GM23338 (cell line): ENCODE data around the gene DPH1.
A peak's percentile ranks its signal among the peaks of the same experiment; 100 is the strongest.

ENCODE experiments used
- CREB1 ChIP-seq: fragments of 250-450 bp; sonication (Bioruptor Pico); IDR thresholded peaks from 2 replicates; pipeline ENCODE4 v1.5.0; 2020; ENCODE audit warnings: low read depth, mild to moderate bottlenecking, moderate library complexity
- EZH2 ChIP-seq: fragments of 200-600 bp; sonication (generic); IDR thresholded peaks from one replicate; pipeline ENCODE4 v1.8.0; 2017; ENCODE audit warnings: antibody characterized with exemption, mild to moderate bottlenecking, low read depth; ENCODE audit not compliant: unreplicated experiment
- EZH2phosphoT487 ChIP-seq: fragments of 200-600 bp; sonication (generic); IDR thresholded peaks from one replicate; pipeline ENCODE4 v1.8.1; 2018; ENCODE audit warnings: antibody characterized with exemption; ENCODE audit not compliant: unreplicated experiment
- JUNB ChIP-seq: IDR thresholded peaks from one replicate; pipeline ENCODE4 v1.6.1; 2016; ENCODE audit warnings: antibody characterized with exemption; ENCODE audit not compliant: unreplicated experiment
- NANOG ChIP-seq: IDR thresholded peaks from 2 replicates; pipeline ENCODE4 v1.6.1; 2016; ENCODE audit warnings: antibody characterized with exemption, borderline replicate concordance
- POLR2AphosphoS5 ChIP-seq: IDR thresholded peaks from 2 replicates; pipeline ENCODE4 v1.6.1; 2016; ENCODE audit warnings: antibody characterized with exemption, low read depth
- STAT1 ChIP-seq: IDR thresholded peaks from one replicate; pipeline ENCODE4 v1.6.1; 2016; ENCODE audit warnings: antibody characterized with exemption; ENCODE audit not compliant: unreplicated experiment
- ZNF114 ChIP-seq: fragments of 250-450 bp; sonication (Bioruptor Pico); IDR thresholded peaks from 2 replicates; pipeline ENCODE4 v1.5.0; 2020; ENCODE audit warnings: mild to moderate bottlenecking, moderate library complexity
- TF ChIP-seq, protein P1 (sequence below), 2 experiments: fragments of 200-600 bp in 1 of 2; sonication (generic) in 1 of 2; conservative IDR thresholded peaks; 2 replicates each; pipeline versions ENCODE4 v1.5.1 to v1.6.1; 2016 to 2017; ENCODE audit warnings: antibody characterized with exemption in 2 of 2, low read depth in 2 of 2, mild to moderate bottlenecking in 2 of 2, moderate library complexity in 1 of 2
- TF ChIP-seq, protein P2 (sequence below): IDR thresholded peaks from one replicate; pipeline ENCODE4 v1.6.1; 2018; ENCODE audit warnings: antibody characterized with exemption; ENCODE audit not compliant: unreplicated experiment
- TF ChIP-seq, protein P3 (sequence below): IDR thresholded peaks from 2 replicates; pipeline ENCODE4 v1.6.1; 2016; ENCODE audit warnings: antibody characterized with exemption
- TF ChIP-seq, protein P4 (sequence below): fragments of 250-450 bp; sonication (Bioruptor Pico); IDR thresholded peaks from 2 replicates; pipeline ENCODE4 v1.5.0; 2020; ENCODE audit warnings: mild to moderate bottlenecking, moderate library complexity

DNA sequence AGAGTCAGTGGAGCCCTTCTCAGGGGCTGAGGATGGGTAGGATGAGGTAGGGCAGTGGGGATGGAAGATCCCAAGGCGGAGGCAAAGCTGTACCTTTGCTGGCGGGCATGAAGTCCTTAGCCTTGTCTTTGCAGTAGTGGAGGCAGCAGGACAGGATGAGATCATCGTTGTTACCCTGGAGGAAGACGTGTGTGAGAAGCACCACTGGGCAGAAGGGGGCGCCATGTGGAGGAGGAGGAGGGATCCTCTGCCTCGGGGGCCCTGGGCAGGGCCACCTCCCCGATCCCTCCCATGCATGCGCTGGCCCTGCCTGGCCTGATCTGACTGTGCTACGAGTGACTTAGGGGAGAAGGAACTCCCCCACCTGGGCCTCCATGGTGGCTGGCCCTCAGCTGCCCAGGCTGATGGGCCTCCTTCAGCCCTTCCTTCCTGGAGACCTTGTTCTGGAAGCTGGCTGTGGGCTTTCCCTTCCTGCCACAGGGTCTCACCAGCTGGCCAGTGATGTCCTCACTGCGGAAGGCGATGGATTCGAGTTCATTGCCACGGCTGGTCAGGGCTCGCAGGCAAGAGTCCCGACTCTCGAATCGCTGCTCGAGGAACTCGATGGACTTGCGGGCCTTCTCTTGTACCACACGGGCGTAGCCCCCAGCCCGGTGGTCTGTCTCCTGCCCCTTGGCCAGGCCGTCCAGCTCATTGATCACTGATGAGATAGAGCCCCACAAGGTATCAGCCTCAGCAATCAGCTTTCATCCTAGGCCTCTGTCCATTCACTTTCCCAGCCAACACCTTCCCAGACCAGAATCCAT, 35.2 kb downstream of the DPH1 start:
- TF ChIP-seq, protein P1, sequence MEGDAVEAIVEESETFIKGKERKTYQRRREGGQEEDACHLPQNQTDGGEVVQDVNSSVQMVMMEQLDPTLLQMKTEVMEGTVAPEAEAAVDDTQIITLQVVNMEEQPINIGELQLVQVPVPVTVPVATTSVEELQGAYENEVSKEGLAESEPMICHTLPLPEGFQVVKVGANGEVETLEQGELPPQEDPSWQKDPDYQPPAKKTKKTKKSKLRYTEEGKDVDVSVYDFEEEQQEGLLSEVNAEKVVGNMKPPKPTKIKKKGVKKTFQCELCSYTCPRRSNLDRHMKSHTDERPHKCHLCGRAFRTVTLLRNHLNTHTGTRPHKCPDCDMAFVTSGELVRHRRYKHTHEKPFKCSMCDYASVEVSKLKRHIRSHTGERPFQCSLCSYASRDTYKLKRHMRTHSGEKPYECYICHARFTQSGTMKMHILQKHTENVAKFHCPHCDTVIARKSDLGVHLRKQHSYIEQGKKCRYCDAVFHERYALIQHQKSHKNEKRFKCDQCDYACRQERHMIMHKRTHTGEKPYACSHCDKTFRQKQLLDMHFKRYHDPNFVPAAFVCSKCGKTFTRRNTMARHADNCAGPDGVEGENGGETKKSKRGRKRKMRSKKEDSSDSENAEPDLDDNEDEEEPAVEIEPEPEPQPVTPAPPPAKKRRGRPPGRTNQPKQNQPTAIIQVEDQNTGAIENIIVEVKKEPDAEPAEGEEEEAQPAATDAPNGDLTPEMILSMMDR (conservative IDR thresholded peaks at IDR 0.05; ENCODE audit: low read depth in 2 of 2) = peak; percentile 58 to 91
- TF ChIP-seq, protein P2, sequence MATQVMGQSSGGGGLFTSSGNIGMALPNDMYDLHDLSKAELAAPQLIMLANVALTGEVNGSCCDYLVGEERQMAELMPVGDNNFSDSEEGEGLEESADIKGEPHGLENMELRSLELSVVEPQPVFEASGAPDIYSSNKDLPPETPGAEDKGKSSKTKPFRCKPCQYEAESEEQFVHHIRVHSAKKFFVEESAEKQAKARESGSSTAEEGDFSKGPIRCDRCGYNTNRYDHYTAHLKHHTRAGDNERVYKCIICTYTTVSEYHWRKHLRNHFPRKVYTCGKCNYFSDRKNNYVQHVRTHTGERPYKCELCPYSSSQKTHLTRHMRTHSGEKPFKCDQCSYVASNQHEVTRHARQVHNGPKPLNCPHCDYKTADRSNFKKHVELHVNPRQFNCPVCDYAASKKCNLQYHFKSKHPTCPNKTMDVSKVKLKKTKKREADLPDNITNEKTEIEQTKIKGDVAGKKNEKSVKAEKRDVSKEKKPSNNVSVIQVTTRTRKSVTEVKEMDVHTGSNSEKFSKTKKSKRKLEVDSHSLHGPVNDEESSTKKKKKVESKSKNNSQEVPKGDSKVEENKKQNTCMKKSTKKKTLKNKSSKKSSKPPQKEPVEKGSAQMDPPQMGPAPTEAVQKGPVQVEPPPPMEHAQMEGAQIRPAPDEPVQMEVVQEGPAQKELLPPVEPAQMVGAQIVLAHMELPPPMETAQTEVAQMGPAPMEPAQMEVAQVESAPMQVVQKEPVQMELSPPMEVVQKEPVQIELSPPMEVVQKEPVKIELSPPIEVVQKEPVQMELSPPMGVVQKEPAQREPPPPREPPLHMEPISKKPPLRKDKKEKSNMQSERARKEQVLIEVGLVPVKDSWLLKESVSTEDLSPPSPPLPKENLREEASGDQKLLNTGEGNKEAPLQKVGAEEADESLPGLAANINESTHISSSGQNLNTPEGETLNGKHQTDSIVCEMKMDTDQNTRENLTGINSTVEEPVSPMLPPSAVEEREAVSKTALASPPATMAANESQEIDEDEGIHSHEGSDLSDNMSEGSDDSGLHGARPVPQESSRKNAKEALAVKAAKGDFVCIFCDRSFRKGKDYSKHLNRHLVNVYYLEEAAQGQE = no peak
- no peak for TF ChIP-seq JUNB
- TF ChIP-seq EZH2 = no peak
- TF ChIP-seq, protein P3, sequence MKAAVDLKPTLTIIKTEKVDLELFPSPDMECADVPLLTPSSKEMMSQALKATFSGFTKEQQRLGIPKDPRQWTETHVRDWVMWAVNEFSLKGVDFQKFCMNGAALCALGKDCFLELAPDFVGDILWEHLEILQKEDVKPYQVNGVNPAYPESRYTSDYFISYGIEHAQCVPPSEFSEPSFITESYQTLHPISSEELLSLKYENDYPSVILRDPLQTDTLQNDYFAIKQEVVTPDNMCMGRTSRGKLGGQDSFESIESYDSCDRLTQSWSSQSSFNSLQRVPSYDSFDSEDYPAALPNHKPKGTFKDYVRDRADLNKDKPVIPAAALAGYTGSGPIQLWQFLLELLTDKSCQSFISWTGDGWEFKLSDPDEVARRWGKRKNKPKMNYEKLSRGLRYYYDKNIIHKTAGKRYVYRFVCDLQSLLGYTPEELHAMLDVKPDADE = no peak
- no peak for TF ChIP-seq POLR2AphosphoS5
- no peak for TF ChIP-seq EZH2phosphoT487
- no peak for TF ChIP-seq CREB1 (CRISPR knock-in tag)
- TF ChIP-seq STAT1 = no peak
- TF ChIP-seq NANOG = no peak
- TF ChIP-seq, protein P4, sequence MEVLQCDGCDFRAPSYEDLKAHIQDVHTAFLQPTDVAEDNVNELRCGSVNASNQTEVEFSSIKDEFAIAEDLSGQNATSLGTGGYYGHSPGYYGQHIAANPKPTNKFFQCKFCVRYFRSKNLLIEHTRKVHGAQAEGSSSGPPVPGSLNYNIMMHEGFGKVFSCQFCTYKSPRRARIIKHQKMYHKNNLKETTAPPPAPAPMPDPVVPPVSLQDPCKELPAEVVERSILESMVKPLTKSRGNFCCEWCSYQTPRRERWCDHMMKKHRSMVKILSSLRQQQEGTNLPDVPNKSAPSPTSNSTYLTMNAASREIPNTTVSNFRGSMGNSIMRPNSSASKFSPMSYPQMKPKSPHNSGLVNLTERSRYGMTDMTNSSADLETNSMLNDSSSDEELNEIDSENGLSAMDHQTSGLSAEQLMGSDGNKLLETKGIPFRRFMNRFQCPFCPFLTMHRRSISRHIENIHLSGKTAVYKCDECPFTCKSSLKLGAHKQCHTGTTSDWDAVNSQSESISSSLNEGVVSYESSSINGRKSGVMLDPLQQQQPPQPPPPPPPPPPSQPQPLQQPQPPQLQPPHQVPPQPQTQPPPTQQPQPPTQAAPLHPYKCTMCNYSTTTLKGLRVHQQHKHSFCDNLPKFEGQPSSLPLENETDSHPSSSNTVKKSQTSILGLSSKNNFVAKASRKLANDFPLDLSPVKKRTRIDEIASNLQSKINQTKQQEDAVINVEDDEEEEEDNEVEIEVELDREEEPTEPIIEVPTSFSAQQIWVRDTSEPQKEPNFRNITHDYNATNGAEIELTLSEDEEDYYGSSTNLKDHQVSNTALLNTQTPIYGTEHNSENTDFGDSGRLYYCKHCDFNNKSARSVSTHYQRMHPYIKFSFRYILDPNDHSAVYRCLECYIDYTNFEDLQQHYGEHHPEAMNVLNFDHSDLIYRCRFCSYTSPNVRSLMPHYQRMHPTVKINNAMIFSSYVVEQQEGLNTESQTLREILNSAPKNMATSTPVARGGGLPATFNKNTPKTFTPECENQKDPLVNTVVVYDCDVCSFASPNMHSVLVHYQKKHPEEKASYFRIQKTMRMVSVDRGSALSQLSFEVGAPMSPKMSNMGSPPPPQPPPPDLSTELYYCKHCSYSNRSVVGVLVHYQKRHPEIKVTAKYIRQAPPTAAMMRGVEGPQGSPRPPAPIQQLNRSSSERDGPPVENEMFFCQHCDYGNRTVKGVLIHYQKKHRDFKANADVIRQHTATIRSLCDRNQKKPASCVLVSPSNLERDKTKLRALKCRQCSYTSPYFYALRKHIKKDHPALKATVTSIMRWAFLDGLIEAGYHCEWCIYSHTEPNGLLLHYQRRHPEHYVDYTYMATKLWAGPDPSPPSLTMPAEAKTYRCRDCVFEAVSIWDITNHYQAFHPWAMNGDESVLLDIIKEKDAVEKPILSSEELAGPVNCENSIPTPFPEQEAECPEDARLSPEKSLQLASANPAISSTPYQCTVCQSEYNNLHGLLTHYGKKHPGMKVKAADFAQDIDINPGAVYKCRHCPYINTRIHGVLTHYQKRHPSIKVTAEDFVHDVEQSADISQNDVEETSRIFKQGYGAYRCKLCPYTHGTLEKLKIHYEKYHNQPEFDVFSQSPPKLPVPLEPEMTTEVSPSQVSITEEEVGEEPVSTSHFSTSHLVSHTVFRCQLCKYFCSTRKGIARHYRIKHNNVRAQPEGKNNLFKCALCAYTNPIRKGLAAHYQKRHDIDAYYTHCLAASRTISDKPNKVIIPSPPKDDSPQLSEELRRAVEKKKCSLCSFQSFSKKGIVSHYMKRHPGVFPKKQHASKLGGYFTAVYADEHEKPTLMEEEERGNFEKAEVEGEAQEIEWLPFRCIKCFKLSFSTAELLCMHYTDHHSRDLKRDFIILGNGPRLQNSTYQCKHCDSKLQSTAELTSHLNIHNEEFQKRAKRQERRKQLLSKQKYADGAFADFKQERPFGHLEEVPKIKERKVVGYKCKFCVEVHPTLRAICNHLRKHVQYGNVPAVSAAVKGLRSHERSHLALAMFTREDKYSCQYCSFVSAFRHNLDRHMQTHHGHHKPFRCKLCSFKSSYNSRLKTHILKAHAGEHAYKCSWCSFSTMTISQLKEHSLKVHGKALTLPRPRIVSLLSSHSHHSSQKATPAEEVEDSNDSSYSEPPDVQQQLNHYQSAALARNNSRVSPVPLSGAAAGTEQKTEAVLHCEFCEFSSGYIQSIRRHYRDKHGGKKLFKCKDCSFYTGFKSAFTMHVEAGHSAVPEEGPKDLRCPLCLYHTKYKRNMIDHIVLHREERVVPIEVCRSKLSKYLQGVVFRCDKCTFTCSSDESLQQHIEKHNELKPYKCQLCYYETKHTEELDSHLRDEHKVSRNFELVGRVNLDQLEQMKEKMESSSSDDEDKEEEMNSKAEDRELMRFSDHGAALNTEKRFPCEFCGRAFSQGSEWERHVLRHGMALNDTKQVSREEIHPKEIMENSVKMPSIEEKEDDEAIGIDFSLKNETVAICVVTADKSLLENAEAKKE (CRISPR knock-in tag) = no peak
- no peak for TF ChIP-seq ZNF114 (CRISPR knock-in tag)
